Upper lobe of right lung (tissue), 1 donor: Measurements from ENCODE around the gene NPAS3. TPM values are rescaled to one million over a fixed set of nuclear protein-coding genes. Genes with fewer than 3 reads are reported as not detected.

Experiments
- ATAC-seq: fragments of 200-7000 bp; cut with Tn5 transposase; one replicate; pipeline ENCODE4 v1.9.1; 2020; ENCODE audit warnings: mild to moderate bottlenecking, moderate library complexity
- DNase-seq: peaks from one replicate; pipeline ENCODE4 v3.0.0-alpha.2; 2020
- H3K27ac ChIP-seq: fragments of 200-600 bp; one replicate; pipeline ENCODE4 v1.8.0; 2022
- H3K27me3 ChIP-seq: fragments of 200-600 bp; one replicate; pipeline ENCODE4 v1.8.0; 2022; ENCODE audit warnings: mild to moderate bottlenecking
- H3K36me3 ChIP-seq: fragments of 200-600 bp; one replicate; pipeline ENCODE4 v1.8.0; 2022
- H3K4me1 ChIP-seq: fragments of 200-600 bp; one replicate; pipeline ENCODE4 v1.8.0; 2022
- H3K4me3 ChIP-seq: fragments of 200-600 bp; one replicate; pipeline ENCODE4 v1.8.0; 2022; ENCODE audit warnings: mild to moderate bottlenecking
- H3K9me3 ChIP-seq: fragments of 200-600 bp; one replicate; pipeline ENCODE4 v1.8.0; 2022
- CTCF ChIP-seq: fragments of 200-600 bp; IDR thresholded peaks from one replicate; pipeline ENCODE4 v1.8.0; 2022; ENCODE audit warnings: antibody characterized with exemption
- intact Hi-C: fragments of 100-400 bp; cut with DNase I; formaldehyde crosslinking; loops from one replicate; pipeline ENCODE4 v1.11.0; 2022
- total RNA-seq: library from RNA; stranded (reverse); fragmentation: NEBNext Ultra II Directional; extraction: Animal tissue kit (Norgen Biotek cat#: 25700); gene quantifications from one replicate; pipeline ENCODE4 v1.2.1, GENCODE V29; 2021
- donor health status: DM: no; HTN: yes; CAD: no; lungs with severe emphysema.

The NPAS3 gene
- total RNA-seq, 1 donor from 2014 or later, result 1.2 TPM

DNA sequence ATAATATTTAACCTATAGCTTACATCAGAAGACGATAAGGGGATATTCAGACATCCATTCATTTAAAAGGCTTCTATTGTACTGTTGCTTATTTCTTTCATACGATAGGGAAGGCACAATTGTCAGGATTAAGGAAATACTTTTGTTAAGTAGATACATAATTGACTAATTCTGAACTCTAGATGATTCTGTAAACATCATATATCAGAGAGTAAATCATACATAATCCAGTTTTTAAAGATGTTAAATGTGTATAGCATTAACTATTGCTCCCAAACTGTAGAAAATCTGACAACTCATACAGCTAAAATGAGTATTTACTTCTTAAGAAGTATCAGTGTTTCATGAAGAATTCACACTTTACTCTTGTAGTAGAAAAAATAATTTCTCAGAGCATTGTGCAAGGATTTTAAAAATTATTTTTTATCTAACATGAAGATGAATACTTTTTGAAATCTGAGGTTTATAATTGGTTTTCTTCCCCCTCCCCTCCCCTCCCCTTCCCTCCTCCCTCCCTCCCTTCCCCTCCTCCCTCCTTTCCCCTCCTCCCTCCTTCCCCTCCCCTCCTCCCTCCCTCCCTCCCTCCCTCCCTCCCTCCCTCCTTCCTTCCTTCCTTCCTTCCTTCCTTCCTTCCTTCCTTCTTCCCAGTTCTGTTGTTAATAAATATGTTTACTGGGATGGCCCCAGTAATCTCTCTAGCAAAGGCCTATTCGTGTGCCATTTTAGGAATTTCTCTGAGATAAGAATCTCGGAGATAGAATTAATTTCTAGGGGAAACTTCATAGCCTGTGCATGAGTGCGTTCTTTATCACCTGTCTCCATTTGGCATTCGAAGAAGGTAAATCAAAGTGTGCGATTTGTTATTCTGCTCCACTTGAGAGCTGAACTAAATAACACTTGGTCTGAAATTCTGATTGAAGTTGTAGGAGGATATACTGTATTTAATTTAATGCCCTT lies 2.3 kb downstream of the NPAS3 start:
- intact Hi-C loops, result no loop called here
- H3K4me3 ChIP-seq, result no peak overlapping the region
- H3K27me3 ChIP-seq, result peaks cover 35% of the 10 kb centered on the region
- no peak for ATAC-seq
- TF ChIP-seq CTCF, result no peak
- H3K27ac ChIP-seq, result no peak overlapping the region
- H3K4me1 ChIP-seq, result no peaks in the 10 kb centered on the region
- H3K36me3 ChIP-seq, result no peaks in the 10 kb centered on the region
- no peaks in the 10 kb centered on the region for H3K9me3 ChIP-seq
- DNase-seq, result no peak

DNA sequence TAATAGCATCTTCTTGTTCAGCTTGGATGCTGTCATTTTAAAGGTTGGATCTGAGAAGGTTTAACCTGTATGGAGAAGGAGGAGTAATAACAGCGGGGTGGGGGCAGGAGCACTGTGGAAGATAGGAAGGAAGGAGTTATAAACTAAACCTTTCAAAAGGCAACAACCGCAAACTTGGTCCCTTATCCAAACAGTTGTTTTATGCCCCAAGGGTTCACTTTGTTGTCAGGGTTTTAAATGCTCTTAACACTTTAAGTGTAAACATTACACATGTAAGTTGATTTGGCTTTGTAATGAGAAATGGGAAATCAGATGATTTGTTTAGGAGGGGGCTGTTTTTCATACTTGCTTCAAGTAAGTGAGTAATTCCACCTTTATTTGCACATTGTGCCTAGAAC lies 3.0 kb downstream of the NPAS3 start:
- H3K9me3 ChIP-seq, result no peaks in the 10 kb centered on the region
- no peaks in the 10 kb centered on the region for H3K4me1 ChIP-seq
- H3K27me3 ChIP-seq, result peaks cover 28% of the 10 kb centered on the region
- ATAC-seq (no peak), DNase-seq (no peak)
- H3K36me3 ChIP-seq, result no peaks in the 10 kb centered on the region
- no peak overlapping the region for H3K4me3 ChIP-seq
- intact Hi-C loops, result no loop called here
- TF ChIP-seq CTCF, result no peak
- H3K27ac ChIP-seq, result no peak overlapping the region

DNA sequence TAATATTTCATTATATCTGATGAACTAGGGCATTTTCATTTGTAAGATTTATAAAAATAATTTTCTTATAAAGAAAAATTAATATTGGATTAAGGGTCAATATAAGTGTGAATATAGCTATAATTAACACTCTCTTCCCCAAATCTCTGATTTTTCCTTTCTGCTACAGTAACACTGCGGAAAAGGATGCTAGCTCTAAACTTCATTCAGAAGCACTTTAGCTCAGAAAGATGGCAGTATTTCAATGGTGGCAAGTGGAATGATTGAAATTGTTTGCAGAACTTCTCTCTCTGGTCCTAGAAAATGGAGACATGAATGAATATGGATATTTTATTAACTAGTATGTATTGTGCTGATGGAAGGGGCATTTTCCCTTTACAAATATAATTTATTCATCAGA lies 8.4 kb downstream of the NPAS3 start:
- no peak for TF ChIP-seq CTCF
- Histone ChIP-seq H3K27me3 (no peaks in the 10 kb centered on the region), H3K27ac (no peak overlapping the region), H3K4me3 (no peak overlapping the region), H3K36me3 (no peaks in the 10 kb centered on the region), H3K4me1 (no peaks in the 10 kb centered on the region), H3K9me3 (no peaks in the 10 kb centered on the region)
- ATAC-seq (no peak), DNase-seq (no peak)
- intact Hi-C loops, result no loop called here

DNA sequence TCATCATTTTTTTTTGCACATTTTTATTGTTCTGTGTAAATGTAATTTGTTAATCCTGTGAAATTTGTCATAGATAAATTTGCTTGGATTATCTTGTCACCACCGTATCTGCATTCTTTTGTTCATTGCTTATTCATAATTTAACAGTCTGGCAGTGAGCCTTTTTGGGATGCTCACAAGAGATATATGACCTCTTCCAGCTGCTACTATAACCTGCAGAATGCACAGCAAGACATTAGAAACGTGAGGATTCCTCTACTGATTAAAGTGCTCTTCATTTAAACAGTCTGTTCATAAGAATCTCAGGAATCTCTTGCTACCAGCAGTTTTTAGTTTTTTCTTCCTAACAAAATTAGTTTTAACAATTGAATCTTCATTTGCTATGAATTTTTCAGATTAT lies 9.1 kb downstream of the NPAS3 start:
- Histone ChIP-seq H3K9me3 (no peaks in the 10 kb centered on the region), H3K27ac (no peak overlapping the region), H3K27me3 (no peaks in the 10 kb centered on the region), H3K4me3 (no peak overlapping the region), H3K4me1 (no peaks in the 10 kb centered on the region), H3K36me3 (no peaks in the 10 kb centered on the region)
- DNase-seq, result no peak
- ATAC-seq, result no peak
- TF ChIP-seq CTCF, result no peak
- intact Hi-C loops, result no loop called here

DNA sequence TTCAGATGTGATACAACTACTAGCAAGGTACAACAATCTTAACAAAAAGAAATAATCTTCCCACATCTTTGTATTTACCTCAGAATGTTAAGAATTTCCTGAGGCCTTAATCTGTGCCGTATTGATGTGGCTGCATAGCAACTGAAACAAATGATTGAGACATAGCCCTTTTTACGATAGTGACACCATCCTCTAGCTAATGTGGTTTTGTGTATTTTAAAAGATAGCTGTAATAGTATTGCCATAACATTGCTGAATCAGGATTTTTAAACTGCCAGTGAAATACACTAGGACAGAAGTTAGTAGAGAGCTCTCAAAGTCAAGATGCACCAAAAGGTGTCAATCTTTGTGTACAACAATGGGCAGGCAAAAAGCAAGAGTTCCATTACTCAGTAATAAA lies 11.9 kb downstream of the NPAS3 start:
- Histone ChIP-seq H3K27me3 (no peaks in the 10 kb centered on the region), H3K36me3 (no peaks in the 10 kb centered on the region), H3K4me1 (no peaks in the 10 kb centered on the region), H3K27ac (no peak overlapping the region), H3K4me3 (no peak overlapping the region), H3K9me3 (no peaks in the 10 kb centered on the region)
- ATAC-seq, result no peak
- intact Hi-C loops, result no loop called here
- no peak for DNase-seq
- no peak for TF ChIP-seq CTCF
